IPS-20b (cell line): ENCODE measurements around the gene LILRA6.

Source experiments
- H3K27ac ChIP-seq: one replicate; pipeline ENCODE4 v1.5.1; 2013; ENCODE audit warnings: low read length
- H3K27me3 ChIP-seq: 2 replicates; pipeline ENCODE4 v1.6.1; 2013; ENCODE audit warnings: mild to moderate bottlenecking, low read length, inconsistent platforms; ENCODE audit not compliant: insufficient read depth
- H3K36me3 ChIP-seq: 2 replicates; pipeline ENCODE4 v1.6.1; 2013; ENCODE audit warnings: low read depth, mild to moderate bottlenecking, inconsistent platforms, low read length, moderate library complexity; ENCODE audit not compliant: insufficient read depth
- H3K4me1 ChIP-seq: 2 replicates; pipeline ENCODE4 v1.6.1; 2013; ENCODE audit warnings: mild to moderate bottlenecking, control low read depth, inconsistent platforms, low read length, moderate library complexity; ENCODE audit not compliant: insufficient read depth
- H3K4me3 ChIP-seq: 2 replicates; pipeline ENCODE4 v1.5.1; 2013; ENCODE audit warnings: mild to moderate bottlenecking, low read length, inconsistent platforms
- H3K9ac ChIP-seq: 2 replicates; pipeline ENCODE4 v1.6.1; 2013; ENCODE audit warnings: low read depth, mild to moderate bottlenecking, inconsistent platforms, low read length, moderate library complexity
- H3K9me3 ChIP-seq: 2 replicates; pipeline ENCODE4 v1.6.1; 2013; ENCODE audit warnings: mild to moderate bottlenecking, low read depth, low read length, inconsistent platforms; ENCODE audit not compliant: insufficient read depth

The LILRA6 gene

DNA sequence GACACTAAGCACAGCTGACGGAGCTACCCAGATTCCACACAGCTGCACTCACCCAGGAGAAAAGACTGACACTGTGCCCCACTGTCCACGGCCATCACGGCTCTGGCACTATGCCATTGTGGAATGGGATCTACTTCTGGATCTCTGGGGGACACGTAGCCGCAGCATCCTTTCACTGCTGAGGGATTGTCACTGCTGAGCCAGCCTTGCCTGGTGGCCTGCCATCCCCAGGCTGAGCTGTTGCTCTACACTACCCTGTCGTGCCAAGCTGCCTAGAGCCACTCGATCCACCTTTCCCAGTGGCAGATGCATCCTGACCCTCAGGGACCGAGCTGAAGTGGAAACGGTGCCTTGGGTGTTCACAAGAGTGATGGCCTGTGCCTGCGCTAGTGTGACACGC is 19.5 kb upstream of the LILRA6 start:
- peaks cover 3% of the 10 kb centered on the region; the same call in 1 of the 2 replicates for H3K4me1 ChIP-seq
- H3K27ac ChIP-seq = no peak overlapping the region
- no peaks in the 10 kb centered on the region; the same call in 1 of the 2 replicates for H3K27me3 ChIP-seq
- H3K9ac ChIP-seq = no peak overlapping the region
- H3K36me3 ChIP-seq = no peaks in the 10 kb centered on the region
- no peak overlapping the region for H3K4me3 ChIP-seq
- H3K9me3 ChIP-seq = no peaks in the 10 kb centered on the region

DNA sequence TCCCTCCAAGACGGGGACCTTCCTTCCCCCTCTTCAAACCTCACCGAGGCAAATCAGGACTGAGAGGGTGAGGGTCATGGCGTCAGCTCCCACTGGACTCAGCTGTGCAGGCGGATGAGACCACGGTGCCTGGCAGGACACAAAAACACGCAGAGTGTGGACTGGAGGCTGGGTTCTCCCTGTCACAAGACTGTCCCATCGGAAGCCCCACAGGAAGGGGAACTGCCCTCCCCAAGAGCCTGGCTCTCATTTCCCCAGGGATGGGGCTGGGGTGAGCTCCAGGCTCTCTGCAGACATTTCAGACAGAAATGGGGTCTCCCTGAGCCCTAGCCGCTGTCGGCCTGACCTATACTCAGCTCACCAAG is 14.5 kb upstream of the LILRA6 start, which contains the start of gene LILRB5:
Gene LILRB5, minus strand, starts transcription at position 158 of the 365 bp plus-strand sequence. Its CDS starts 80 bp downstream, at position 78.
- Histone ChIP-seq H3K36me3 (no peaks in the 10 kb centered on the region), H3K9ac (no peak within 1 kb of the TSS), H3K9me3 (no peaks in the 10 kb centered on the region), H3K4me3 (no peak within 1 kb of the TSS), H3K27me3 (no peaks in the 10 kb centered on the region; the same call in 1 of the 2 replicates), H3K4me1 (no peaks in the 10 kb centered on the region; the same call in 1 of the 2 replicates), H3K27ac (no peak within 1 kb of the TSS)

DNA sequence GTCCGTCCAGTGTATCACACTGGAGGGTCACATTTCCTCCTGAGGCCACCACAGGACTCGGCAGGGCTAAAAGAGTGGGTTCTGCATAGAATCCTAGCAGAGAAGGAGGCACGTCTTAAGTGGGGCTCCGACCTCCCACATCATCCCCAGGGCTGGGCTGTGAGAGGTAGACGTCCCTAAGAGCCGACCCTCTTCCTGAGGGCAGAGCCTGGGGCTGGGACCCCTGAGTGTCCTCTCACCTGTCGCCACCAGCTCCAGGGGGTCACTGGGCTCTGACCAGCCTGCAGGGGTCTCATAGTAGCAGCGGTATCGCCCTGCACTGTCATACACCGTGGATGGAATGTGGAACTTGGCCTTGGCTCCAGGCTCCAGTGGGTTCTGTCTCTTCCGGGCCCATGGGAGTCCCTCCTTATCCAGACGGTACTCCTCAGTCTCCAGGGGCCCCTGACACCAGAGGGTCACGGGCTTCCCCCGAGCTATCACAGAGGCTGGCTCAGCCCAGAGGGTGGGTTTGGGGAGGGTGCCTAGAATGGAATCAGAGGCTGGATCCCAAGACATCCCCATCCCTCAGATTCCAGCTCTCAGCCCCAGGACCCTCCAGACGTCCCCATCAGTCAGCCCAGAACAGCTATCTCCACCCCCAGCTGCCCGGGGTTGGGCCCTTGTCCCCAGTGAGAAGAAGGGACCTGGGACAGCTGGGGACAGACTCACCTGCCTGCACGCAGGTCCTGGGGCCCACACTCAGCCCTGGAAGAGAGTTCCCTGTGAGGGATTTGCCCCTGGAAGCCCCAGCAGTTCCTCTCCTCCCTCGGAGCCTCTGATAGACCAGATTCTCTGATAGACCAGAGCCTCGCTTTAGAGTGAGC is 13.9 kb upstream of the LILRA6 start:
- no peaks in the 10 kb centered on the region for H3K9me3 ChIP-seq
- no peaks in the 10 kb centered on the region; the same call in 1 of the 2 replicates for H3K27me3 ChIP-seq
- no peak overlapping the region for H3K27ac ChIP-seq
- no peak overlapping the region for H3K4me3 ChIP-seq
- no peaks in the 10 kb centered on the region; the same call in 1 of the 2 replicates for H3K4me1 ChIP-seq
- H3K36me3 ChIP-seq = no peaks in the 10 kb centered on the region
- H3K9ac ChIP-seq = no peak overlapping the region

DNA sequence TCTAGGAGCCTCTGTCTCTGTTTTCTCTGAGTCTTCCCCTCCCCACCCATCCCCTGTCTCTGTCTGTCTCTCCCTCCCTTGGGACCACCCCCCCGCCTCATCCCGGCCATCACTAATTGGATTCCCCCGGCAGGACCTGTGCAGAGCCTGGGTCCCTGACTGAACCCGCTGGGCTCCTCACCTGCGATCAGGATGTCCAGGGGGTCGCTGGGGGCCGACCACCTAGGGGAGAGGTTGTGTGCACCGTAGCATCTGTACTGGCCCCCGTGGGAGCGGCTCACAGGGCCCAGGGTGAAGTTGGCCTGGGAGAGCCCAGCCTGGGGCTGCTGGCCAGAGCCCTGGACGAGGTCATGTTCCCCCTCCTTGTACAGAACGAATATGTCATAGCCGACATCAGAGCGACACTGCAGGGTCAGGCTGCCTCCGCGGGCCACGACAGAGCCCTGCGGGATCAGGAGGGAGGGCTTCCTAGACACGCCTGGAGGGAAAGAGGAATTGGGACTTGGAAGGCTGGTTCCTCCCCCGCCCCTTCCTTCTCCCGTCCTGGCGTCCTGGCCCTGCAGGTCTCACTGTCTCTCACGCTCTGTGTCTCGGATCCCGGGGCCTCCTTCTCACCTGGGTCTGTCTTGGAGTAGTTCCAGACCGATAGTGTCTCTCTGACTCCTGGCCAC is 12.7 kb upstream of the LILRA6 start:
- Histone ChIP-seq H3K9me3 (no peaks in the 10 kb centered on the region), H3K9ac (no peak overlapping the region), H3K4me3 (no peak overlapping the region), H3K4me1 (no peaks in the 10 kb centered on the region; the same call in 1 of the 2 replicates), H3K27me3 (no peaks in the 10 kb centered on the region; the same call in 1 of the 2 replicates), H3K27ac (no peak overlapping the region), H3K36me3 (no peaks in the 10 kb centered on the region)

DNA sequence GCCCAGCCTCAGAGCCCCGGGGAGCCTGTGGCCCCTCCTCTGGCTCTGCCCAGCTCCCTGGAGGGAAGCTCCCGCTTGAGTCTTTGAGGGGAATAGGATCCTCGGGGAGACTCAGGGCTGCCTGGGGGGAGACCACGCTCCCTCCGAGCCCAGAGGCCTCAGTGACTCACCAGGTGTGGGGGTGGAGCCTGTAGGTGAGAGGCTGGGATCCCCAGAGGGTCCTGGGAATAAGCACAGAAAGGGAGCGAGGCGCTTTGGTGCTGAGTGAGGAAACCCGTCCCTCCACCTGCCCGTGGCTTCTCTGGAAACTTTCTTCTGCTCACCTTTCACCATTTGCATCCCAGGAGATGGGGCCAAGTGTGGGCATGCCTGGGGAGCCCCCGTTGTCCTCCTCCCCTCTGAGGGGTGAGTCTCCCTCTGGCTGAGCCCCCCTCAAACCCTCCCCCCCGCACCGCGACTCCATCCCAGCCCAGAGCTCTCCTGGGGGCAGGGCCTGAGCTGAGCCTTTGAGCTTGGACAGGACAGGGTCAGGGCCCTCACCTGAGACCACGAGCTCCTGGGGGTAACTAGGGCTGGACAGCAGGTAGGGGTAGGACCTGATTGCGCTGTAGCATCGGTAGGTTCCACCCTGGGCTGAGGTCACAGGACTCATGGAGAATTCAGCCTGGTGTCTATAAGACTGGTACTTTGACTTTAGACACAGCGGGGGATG is 11.8 kb upstream of the LILRA6 start:
- no peaks in the 10 kb centered on the region; the same call in 1 of the 2 replicates for H3K27me3 ChIP-seq
- no peaks in the 10 kb centered on the region for H3K9me3 ChIP-seq
- no peak overlapping the region for H3K9ac ChIP-seq
- no peak overlapping the region for H3K4me3 ChIP-seq
- no peaks in the 10 kb centered on the region for H3K36me3 ChIP-seq
- no peaks in the 10 kb centered on the region; the same call in 1 of the 2 replicates for H3K4me1 ChIP-seq
- H3K27ac ChIP-seq = no peak overlapping the region

DNA sequence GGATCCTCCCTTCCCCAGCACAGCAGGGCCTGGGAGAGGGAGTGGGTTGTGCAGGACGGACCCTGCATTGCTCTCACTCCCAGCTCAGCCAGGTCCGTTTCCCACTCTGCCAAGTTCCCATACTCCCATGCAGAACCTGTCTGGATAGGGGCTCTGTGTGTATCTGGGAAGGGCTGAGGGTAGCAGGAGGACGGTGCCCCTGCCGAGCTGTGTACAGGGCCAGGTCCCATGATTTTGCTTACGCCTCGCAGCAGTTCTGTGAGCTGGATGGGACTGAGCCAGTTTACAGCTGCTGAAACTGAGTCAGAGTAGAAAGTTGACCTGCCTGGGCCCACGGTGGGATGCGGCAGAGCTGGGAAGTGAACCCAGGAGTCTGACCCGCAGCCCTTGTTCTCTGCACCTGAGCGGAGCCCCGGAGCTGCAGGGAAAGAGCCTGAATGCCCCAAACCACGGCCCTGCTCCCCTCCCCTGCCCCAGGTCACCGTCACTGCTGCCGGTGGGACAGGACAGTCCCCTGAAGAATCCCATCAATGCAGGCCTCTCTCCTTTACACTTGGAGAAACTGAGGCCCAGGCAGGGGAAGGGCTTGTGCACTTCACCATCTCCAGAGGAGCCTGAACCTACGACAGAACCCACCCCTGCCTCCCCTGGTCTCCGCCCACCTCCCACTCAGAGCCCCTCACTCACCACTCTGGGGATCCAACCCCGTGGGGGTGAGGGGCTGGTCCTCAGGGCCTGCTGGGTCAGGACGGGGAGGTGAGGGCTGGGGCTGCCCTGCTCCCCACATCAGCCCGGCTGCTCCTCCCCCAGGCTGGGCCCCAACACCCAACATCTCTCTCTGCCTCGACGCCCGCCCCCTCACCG is 11.0 kb upstream of the LILRA6 start:
- H3K27me3 ChIP-seq = no peaks in the 10 kb centered on the region; the same call in 1 of the 2 replicates
- no peak overlapping the region for H3K4me3 ChIP-seq
- no peak overlapping the region for H3K9ac ChIP-seq

DNA sequence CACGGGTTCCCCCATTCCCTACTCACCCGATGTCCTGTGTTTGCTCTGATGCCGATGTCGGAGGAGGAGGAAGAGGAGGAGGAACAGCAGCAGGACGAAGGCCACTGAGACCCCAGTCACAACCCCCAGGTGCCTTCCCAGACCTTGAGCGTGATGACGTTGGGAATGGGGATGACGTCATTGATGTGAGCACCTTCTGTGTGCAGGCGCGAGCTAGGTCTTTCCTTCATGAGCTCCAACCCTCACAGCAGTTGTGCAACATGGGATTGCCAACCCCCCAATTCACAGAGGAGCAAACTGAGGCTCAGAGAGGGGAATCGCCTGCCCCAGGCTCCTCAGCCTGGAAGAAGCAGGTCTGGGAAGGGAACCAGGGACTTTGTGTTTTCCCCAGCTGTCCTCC is 10.3 kb upstream of the LILRA6 start:
- Histone ChIP-seq H3K9ac (no peak overlapping the region), H3K27me3 (no peaks in the 10 kb centered on the region; the same call in 1 of the 2 replicates), H3K36me3 (no peaks in the 10 kb centered on the region), H3K4me3 (no peak overlapping the region), H3K27ac (no peak overlapping the region), H3K4me1 (no peaks in the 10 kb centered on the region; the same call in 1 of the 2 replicates), H3K9me3 (no peaks in the 10 kb centered on the region)

More for the DNA sequence above, 11.0 kb upstream of the LILRA6 start:
- Histone ChIP-seq H3K4me1 (no peaks in the 10 kb centered on the region; the same call in 1 of the 2 replicates), H3K27ac (no peak overlapping the region), H3K9me3 (no peaks in the 10 kb centered on the region), H3K36me3 (no peaks in the 10 kb centered on the region)

DNA sequence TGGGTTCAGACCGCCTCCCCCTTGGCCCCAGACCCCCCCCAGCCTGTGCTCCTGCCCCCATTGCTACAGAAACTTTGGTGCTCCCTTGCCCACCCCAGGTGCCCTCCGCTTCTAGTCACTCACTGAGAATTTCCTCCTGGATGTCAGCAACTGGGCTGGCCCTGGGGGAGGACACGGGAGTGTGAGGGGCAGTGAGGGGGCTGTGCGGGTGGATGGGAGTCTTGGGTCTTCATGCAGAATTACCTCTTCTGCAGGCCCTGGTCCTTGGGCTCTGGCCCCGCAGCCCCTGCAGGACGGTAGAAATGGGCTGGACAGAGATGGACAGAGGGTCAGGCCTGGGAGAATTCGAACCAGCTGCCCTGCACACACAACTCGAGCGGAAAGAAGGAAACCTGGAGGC is 9.7 kb upstream of the LILRA6 start:
- H3K4me3 ChIP-seq = no peak overlapping the region
- no peaks in the 10 kb centered on the region; the same call in 1 of the 2 replicates for H3K27me3 ChIP-seq

DNA sequence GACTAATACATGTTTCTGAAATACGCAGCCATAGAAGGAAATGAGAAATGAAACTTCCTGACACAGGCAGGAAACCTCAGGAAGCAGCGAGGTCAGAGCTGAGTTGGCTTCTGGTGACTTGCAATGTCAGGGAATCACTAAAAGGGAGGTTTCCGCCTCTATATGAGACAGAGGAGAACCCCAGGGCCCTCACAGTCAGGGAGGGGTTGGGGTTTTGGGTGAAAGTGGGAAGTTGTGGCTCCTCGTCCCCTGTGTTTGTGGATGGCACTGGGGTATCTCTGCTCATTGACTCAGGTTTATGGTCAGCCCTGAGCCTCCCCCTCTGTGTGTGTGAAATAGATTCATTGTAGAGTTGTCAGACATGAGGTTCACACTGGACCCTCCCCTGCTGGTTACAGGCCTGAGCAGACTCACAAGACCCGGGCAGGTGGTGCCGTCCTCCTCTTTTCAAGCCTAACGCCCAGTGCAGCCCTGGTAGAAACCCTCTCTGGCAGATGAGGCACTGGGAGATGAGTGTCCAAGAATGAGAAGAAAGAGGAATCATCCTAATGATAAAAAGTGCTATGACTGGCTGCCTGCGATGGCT is 5.5 kb upstream of the LILRA6 start:
- H3K9ac ChIP-seq = no peak overlapping the region
- H3K36me3 ChIP-seq = no peaks in the 10 kb centered on the region
- H3K4me1 ChIP-seq = no peaks in the 10 kb centered on the region
- no peaks in the 10 kb centered on the region for H3K9me3 ChIP-seq
- H3K27ac ChIP-seq = no peak overlapping the region
- no peaks in the 10 kb centered on the region for H3K27me3 ChIP-seq
- H3K4me3 ChIP-seq = no peak overlapping the region

More for the DNA sequence above, 9.7 kb upstream of the LILRA6 start:
- Histone ChIP-seq H3K4me1 (no peaks in the 10 kb centered on the region; the same call in 1 of the 2 replicates), H3K9me3 (no peaks in the 10 kb centered on the region), H3K36me3 (no peaks in the 10 kb centered on the region), H3K27ac (no peak overlapping the region), H3K9ac (no peak overlapping the region)

DNA sequence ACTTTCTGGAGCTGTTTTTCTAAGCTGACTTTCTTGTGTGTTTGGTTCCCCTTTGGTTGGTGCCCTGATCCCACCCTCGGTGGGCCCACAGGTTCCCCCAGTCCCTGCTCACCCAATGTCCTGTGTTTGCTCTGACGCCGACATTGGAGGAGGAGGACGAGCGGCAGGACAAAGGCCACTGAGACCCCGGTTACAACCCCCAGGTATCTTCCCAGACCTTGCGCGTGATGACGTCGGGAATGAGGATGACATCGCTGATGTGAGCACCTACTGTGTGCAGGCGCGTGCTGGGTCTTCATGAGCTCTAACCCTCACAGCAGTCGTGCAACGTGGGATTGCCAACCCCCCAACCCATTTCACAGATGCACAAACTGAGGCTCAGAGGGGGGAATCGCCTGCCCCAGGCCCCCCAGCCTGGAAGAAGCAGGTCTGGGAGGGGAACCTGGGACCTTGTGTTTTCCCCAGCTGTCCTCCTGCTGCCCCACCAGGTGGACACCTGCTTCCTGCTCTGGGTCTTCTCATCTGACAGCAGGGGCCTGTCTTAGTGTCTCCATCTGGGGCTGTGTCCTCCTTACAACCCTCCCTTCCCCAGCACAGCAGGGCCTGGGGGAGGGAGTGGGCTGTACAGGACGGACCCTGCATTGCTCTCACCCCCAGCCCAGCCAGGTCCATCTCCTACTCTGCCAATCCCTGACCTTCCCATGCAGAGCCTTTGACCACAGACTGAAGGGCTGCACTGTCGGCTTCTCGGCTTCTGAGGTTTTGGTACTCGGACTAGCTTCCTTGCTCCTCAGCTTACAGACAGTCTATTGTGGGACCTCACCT is 4.7 kb upstream of the LILRA6 start:
- H3K9ac ChIP-seq = no peak overlapping the region
- no peak overlapping the region for H3K4me3 ChIP-seq
- H3K27me3 ChIP-seq = no peaks in the 10 kb centered on the region
- no peaks in the 10 kb centered on the region for H3K9me3 ChIP-seq
- no peak overlapping the region for H3K27ac ChIP-seq
- H3K4me1 ChIP-seq = no peaks in the 10 kb centered on the region
- H3K36me3 ChIP-seq = no peaks in the 10 kb centered on the region
